ENCODE results near the gene MLEC. TPM values are rescaled to one million over a fixed set of nuclear protein-coding genes. Genes with fewer than 3 reads are reported as not detected.
A peak's percentile ranks its signal among the peaks of the same experiment; 100 is the strongest.

Gene MLEC
- total and polyA plus RNA-seq, 5 donors from 2014 or later: 28.2 to 61.4 (median 42.3) TPM

- Mint-ChIP-seq H3K9me3 (no peaks in the 10 kb centered on the region), H3K4me1 (peaks cover 0 to 2% (median under 1%) of the 10 kb centered on the region in 4 donors), H3K27me3 (no peaks in the 10 kb centered on the region), H3K36me3 (peaks cover 15% of the 10 kb centered on the region), H3K4me3 (no peak overlapping the region), H3K27ac (no peak overlapping the region)
- H3K27me3 ChIP-seq (ENCODE audit: control insufficient read depth, insufficient read depth, low read length): no peaks in the 10 kb centered on the region
- H3K36me3 ChIP-seq (ENCODE audit: control insufficient read depth, insufficient read depth, low read length): no peaks in the 10 kb centered on the region
- no peak overlapping the region for H3K27ac ChIP-seq (ENCODE audit: insufficient read depth, low read length, poor library complexity, severe bottlenecking)
- no peak overlapping the region for H3K4me3 ChIP-seq (ENCODE audit: low read depth, low read length)
- DNase-seq (no peak), ATAC-seq (ENCODE audit: low read depth in 2 of 2) (no peak)
- H3K4me1 ChIP-seq (ENCODE audit: control insufficient read depth, insufficient read depth, low read length, poor library complexity, severe bottlenecking): no peaks in the 10 kb centered on the region
- no peaks in the 10 kb centered on the region for H3K9me3 ChIP-seq (ENCODE audit: control insufficient read depth in 2 of 2, low read length in 2 of 2)
These were observed 49.7 kb downstream of the MLEC start for GRCh38 chr12:120736404-120737331.

- H3K9me3 ChIP-seq (ENCODE audit: control insufficient read depth in 2 of 2, low read length in 2 of 2): no peaks in the 10 kb centered on the region
- peaks cover 0 to 2% (median under 1%) of the 10 kb centered on the region in 4 donors for H3K4me1 Mint-ChIP-seq
- DNase-seq: no peak
- no peaks in the 10 kb centered on the region for H3K36me3 ChIP-seq (ENCODE audit: control insufficient read depth, insufficient read depth, low read length)
- no peak overlapping the region for H3K27ac Mint-ChIP-seq
- no peaks in the 10 kb centered on the region for H3K27me3 Mint-ChIP-seq
- no peak overlapping the region for H3K4me3 Mint-ChIP-seq
- no peaks in the 10 kb centered on the region for H3K4me1 ChIP-seq (ENCODE audit: control insufficient read depth, insufficient read depth, low read length, poor library complexity, severe bottlenecking)
- H3K27me3 ChIP-seq (ENCODE audit: control insufficient read depth, insufficient read depth, low read length): no peaks in the 10 kb centered on the region
- peaks cover 15% of the 10 kb centered on the region for H3K36me3 Mint-ChIP-seq
- no peak for ATAC-seq (ENCODE audit: low read depth in 2 of 2)
- no peak overlapping the region for H3K4me3 ChIP-seq (ENCODE audit: low read depth, low read length)
- H3K27ac ChIP-seq (ENCODE audit: insufficient read depth, low read length, poor library complexity, severe bottlenecking): no peak overlapping the region
- H3K9me3 Mint-ChIP-seq: no peaks in the 10 kb centered on the region
These were observed 50.8 kb downstream of the MLEC start for GRCh38 chr12:120737557-120738251.

- DNase-seq: no peak
These were observed 51.5 kb downstream of the MLEC start for GRCh38 chr12:120738252-120739030.

GRCh38 chr12:120739031-120739762 lies 52.2 kb downstream of the MLEC start:
- no peak overlapping the region for H3K27ac Mint-ChIP-seq
- no peak for DNase-seq

More at GRCh38 chr12:120738252-120739030, 51.5 kb downstream of the MLEC start:
- no peaks in the 10 kb centered on the region for H3K9me3 ChIP-seq (ENCODE audit: control insufficient read depth in 2 of 2, low read length in 2 of 2)
- H3K4me3 Mint-ChIP-seq: no peak overlapping the region
- no peak overlapping the region for H3K27ac ChIP-seq (ENCODE audit: insufficient read depth, low read length, poor library complexity, severe bottlenecking)
- no peak for ATAC-seq (ENCODE audit: low read depth in 2 of 2)
- H3K4me1 ChIP-seq (ENCODE audit: control insufficient read depth, insufficient read depth, low read length, poor library complexity, severe bottlenecking): no peaks in the 10 kb centered on the region
- peak overlapping the region in 1 of 3 donors; percentile 26 for H3K27ac Mint-ChIP-seq
- H3K27me3 Mint-ChIP-seq: no peaks in the 10 kb centered on the region
- no peak overlapping the region for H3K4me3 ChIP-seq (ENCODE audit: low read depth, low read length)
- no peaks in the 10 kb centered on the region for H3K27me3 ChIP-seq (ENCODE audit: control insufficient read depth, insufficient read depth, low read length)
- no peaks in the 10 kb centered on the region for H3K36me3 ChIP-seq (ENCODE audit: control insufficient read depth, insufficient read depth, low read length)
- H3K36me3 Mint-ChIP-seq: peaks cover 14% of the 10 kb centered on the region
- H3K9me3 Mint-ChIP-seq: no peaks in the 10 kb centered on the region
- H3K4me1 Mint-ChIP-seq: peaks cover 0 to 2% (median under 1%) of the 10 kb centered on the region in 4 donors

GRCh38 chr12:120739821-120740613 lies 53.1 kb downstream of the MLEC start:
- H3K27ac ChIP-seq (ENCODE audit: insufficient read depth, low read length, poor library complexity, severe bottlenecking): no peak overlapping the region
- no peaks in the 10 kb centered on the region for H3K27me3 ChIP-seq (ENCODE audit: control insufficient read depth, insufficient read depth, low read length)
- H3K4me3 ChIP-seq (ENCODE audit: low read depth, low read length): no peak overlapping the region
- peaks cover 3% of the 10 kb centered on the region for H3K36me3 Mint-ChIP-seq
- no peaks in the 10 kb centered on the region for H3K27me3 Mint-ChIP-seq
- DNase-seq (no peak), ATAC-seq (ENCODE audit: low read depth in 2 of 2) (no peak)
- peaks cover 0 to 1% (median 0%) of the 10 kb centered on the region in 7 donors for H3K9me3 Mint-ChIP-seq
- H3K27ac Mint-ChIP-seq: no peak overlapping the region
- no peaks in the 10 kb centered on the region for H3K9me3 ChIP-seq (ENCODE audit: control insufficient read depth in 2 of 2, low read length in 2 of 2)
- no peaks in the 10 kb centered on the region for H3K36me3 ChIP-seq (ENCODE audit: control insufficient read depth, insufficient read depth, low read length)
- H3K4me1 ChIP-seq (ENCODE audit: control insufficient read depth, insufficient read depth, low read length, poor library complexity, severe bottlenecking): no peaks in the 10 kb centered on the region
- no peaks in the 10 kb centered on the region for H3K4me1 Mint-ChIP-seq
- no peak overlapping the region for H3K4me3 Mint-ChIP-seq

More at GRCh38 chr12:120739031-120739762, 52.2 kb downstream of the MLEC start:
- Mint-ChIP-seq H3K36me3 (peaks cover 6% of the 10 kb centered on the region), H3K4me1 (peaks cover 0 to 1% (median 0%) of the 10 kb centered on the region in 4 donors), H3K27me3 (no peaks in the 10 kb centered on the region), H3K4me3 (no peak overlapping the region), H3K9me3 (peaks cover 0 to 1% (median 0%) of the 10 kb centered on the region in 7 donors)
- no peaks in the 10 kb centered on the region for H3K36me3 ChIP-seq (ENCODE audit: control insufficient read depth, insufficient read depth, low read length)
- H3K9me3 ChIP-seq (ENCODE audit: control insufficient read depth in 2 of 2, low read length in 2 of 2): no peaks in the 10 kb centered on the region
- no peak for ATAC-seq (ENCODE audit: low read depth in 2 of 2)
- H3K27ac ChIP-seq (ENCODE audit: insufficient read depth, low read length, poor library complexity, severe bottlenecking): no peak overlapping the region
- H3K4me1 ChIP-seq (ENCODE audit: control insufficient read depth, insufficient read depth, low read length, poor library complexity, severe bottlenecking): no peaks in the 10 kb centered on the region
- no peaks in the 10 kb centered on the region for H3K27me3 ChIP-seq (ENCODE audit: control insufficient read depth, insufficient read depth, low read length)
- H3K4me3 ChIP-seq (ENCODE audit: low read depth, low read length): no peak overlapping the region

- H3K36me3 ChIP-seq (ENCODE audit: control insufficient read depth, insufficient read depth, low read length): no peaks in the 10 kb centered on the region
- H3K27ac ChIP-seq (ENCODE audit: insufficient read depth, low read length, poor library complexity, severe bottlenecking): no peak overlapping the region
- H3K9me3 Mint-ChIP-seq: peaks cover 0 to 1% (median 0%) of the 10 kb centered on the region in 7 donors
- H3K27ac Mint-ChIP-seq: no peak overlapping the region
- no peaks in the 10 kb centered on the region for H3K27me3 ChIP-seq (ENCODE audit: control insufficient read depth, insufficient read depth, low read length)
- H3K4me1 Mint-ChIP-seq: no peaks in the 10 kb centered on the region
- DNase-seq (no peak), ATAC-seq (ENCODE audit: low read depth in 2 of 2) (no peak)
- H3K4me3 Mint-ChIP-seq: no peak overlapping the region
- peaks cover 3% of the 10 kb centered on the region for H3K36me3 Mint-ChIP-seq
- H3K4me1 ChIP-seq (ENCODE audit: control insufficient read depth, insufficient read depth, low read length, poor library complexity, severe bottlenecking): no peaks in the 10 kb centered on the region
- no peaks in the 10 kb centered on the region for H3K9me3 ChIP-seq (ENCODE audit: control insufficient read depth in 2 of 2, low read length in 2 of 2)
- no peaks in the 10 kb centered on the region for H3K27me3 Mint-ChIP-seq
- no peak overlapping the region for H3K4me3 ChIP-seq (ENCODE audit: low read depth, low read length)
These were observed 53.9 kb downstream of the MLEC start for GRCh38 chr12:120740871-120741270.

Data from CD4-positive, CD25-positive, alpha-beta regulatory T cell (primary cell).